ENCODE measurements around the gene SCT. TPM values are rescaled to one million over a fixed set of nuclear protein-coding genes. Genes with fewer than 3 reads are reported as not detected.

SCT gene
- total RNA-seq, 2 donors from 2014 or later: not detected

DNA sequence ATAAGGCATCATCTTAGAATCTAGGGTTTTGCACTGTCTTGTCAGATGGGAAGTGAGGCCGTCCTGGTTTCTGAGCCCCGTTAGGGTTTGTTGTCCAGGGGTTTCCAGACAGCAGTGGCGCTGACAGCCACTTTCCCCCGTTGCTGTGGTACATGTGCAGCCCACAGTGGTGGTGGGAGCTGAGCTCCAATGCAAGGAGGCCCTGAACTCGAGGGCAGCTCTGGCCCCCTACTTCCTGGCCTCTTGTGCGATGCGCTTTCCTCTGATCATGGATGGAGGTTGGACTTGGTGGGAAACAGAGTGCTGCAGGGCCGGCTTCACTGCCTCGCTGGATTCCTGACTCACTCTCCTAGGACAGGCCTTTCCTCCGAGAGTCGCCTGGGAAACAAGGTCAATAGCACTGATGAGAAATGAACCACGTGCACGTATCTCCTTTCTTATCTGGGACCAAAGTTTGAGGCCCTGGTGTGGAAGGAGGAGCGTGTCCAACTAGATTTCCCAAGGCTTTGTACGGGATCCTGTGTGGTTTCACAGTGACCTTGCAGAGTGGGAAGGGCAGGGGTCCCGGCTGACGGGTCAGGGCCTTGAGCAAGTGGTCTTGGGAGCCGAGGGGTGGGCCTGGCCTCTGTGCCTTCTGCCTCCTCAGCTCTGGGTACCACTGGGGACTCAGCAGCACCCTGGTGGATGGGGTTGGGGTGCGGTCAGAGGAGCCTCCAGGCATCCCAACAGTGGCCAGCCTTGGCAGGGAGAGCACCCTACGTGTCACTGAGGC is 47.0 kb downstream of the SCT start:
- no peak for DNase-seq (ENCODE audit: low spot score)
- Histone ChIP-seq H3K4me3 (no peak overlapping the region), H3K9me3 (no peaks in the 10 kb centered on the region), H3K27me3 (replicated peaks; ENCODE audit: insufficient read depth) (no peaks in the 10 kb centered on the region), H3K27ac (no peak overlapping the region), H3K36me3 (peaks cover 4 to 13% of the 10 kb centered on the region in 2 donors), H3K4me1 (replicated peaks) (peaks cover 15% of the 10 kb centered on the region)
- 76% methylated on average over 20 of the region's 20 CpGs for WGBS
- intact Hi-C loops (cut with DNase I): no loop called here
- TF ChIP-seq POLR2A (IDR thresholded peaks at IDR 0.05) (no peak), POLR2AphosphoS5 (IDR thresholded peaks at IDR 0.05) (no peak)
- TF ChIP-seq, protein P1, sequence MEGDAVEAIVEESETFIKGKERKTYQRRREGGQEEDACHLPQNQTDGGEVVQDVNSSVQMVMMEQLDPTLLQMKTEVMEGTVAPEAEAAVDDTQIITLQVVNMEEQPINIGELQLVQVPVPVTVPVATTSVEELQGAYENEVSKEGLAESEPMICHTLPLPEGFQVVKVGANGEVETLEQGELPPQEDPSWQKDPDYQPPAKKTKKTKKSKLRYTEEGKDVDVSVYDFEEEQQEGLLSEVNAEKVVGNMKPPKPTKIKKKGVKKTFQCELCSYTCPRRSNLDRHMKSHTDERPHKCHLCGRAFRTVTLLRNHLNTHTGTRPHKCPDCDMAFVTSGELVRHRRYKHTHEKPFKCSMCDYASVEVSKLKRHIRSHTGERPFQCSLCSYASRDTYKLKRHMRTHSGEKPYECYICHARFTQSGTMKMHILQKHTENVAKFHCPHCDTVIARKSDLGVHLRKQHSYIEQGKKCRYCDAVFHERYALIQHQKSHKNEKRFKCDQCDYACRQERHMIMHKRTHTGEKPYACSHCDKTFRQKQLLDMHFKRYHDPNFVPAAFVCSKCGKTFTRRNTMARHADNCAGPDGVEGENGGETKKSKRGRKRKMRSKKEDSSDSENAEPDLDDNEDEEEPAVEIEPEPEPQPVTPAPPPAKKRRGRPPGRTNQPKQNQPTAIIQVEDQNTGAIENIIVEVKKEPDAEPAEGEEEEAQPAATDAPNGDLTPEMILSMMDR (IDR thresholded peaks at IDR 0.05): no peak

DNA sequence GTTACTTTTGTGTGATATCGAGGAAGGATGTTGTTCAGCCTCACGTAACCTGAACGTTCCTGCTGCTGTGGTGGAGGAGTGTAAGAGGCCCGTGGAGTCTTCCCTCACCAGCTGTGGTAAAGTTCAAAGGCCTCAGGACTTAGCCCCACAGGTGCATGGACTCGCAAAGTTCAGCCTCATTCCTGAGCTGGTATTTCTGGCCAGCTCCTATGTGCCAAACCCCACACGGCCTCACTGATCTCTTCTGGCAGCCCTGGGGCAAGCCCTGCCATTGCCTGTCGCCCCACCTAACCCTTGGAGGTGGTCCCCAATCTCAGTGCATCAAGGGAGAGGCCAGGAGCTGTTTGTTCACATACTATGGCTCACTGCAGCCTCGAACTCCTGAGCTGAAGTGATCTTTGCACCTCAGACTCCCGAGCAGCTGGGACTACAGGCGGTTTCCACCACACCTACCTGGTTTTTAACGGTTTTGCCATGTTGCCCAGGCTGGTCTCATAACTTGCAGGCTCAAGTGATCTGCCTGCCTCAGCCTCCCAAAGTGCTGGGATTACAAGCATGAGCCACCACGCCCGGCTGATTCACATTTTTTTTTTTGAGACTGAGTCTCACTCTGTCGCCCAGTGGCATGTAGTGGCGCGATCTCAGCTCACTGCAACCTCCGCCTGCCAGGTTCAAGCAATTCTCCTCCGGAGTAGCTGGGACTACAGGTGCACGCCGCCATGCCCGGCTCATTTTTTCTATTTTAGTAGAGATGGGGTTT is 48.5 kb downstream of the SCT start:
- H3K36me3 ChIP-seq: peaks cover 0 to 6% of the 10 kb centered on the region in 2 donors
- peak overlapping the region in 1 of 2 donors; percentile 59 for H3K4me3 ChIP-seq
- no peak overlapping the region for H3K27ac ChIP-seq
- no peaks in the 10 kb centered on the region for H3K27me3 ChIP-seq (replicated peaks; ENCODE audit: insufficient read depth)
- H3K4me1 ChIP-seq (replicated peaks): peaks cover 18% of the 10 kb centered on the region
- no peaks in the 10 kb centered on the region for H3K9me3 ChIP-seq
- 61% methylated on average over 21 of the region's 21 CpGs for whole genome bisulfite sequencing
- no peak for DNase-seq (ENCODE audit: low spot score)
- TF ChIP-seq POLR2A (IDR thresholded peaks at IDR 0.05): no peak
- TF ChIP-seq POLR2AphosphoS5 (IDR thresholded peaks at IDR 0.05): no peak
- TF ChIP-seq, protein P1 (IDR thresholded peaks at IDR 0.05): no peak
- intact Hi-C loops (cut with DNase I): no loop called here

DNA sequence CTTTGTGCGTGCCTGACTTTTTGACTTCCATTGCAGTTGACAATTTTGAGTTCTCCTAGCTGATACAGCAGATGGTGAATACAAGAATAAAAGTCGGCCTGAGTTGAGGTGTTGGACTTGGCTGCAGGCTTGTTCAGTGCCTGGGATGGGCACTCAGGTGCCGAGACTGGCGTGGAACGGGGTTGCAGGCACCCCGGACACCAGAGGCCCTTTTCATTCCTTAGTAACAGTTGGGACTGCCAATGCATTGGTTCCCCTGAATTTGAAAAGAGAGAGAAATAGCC is 49.4 kb downstream of the SCT start:
- intact Hi-C loops (cut with DNase I): no loop called here

DNA sequence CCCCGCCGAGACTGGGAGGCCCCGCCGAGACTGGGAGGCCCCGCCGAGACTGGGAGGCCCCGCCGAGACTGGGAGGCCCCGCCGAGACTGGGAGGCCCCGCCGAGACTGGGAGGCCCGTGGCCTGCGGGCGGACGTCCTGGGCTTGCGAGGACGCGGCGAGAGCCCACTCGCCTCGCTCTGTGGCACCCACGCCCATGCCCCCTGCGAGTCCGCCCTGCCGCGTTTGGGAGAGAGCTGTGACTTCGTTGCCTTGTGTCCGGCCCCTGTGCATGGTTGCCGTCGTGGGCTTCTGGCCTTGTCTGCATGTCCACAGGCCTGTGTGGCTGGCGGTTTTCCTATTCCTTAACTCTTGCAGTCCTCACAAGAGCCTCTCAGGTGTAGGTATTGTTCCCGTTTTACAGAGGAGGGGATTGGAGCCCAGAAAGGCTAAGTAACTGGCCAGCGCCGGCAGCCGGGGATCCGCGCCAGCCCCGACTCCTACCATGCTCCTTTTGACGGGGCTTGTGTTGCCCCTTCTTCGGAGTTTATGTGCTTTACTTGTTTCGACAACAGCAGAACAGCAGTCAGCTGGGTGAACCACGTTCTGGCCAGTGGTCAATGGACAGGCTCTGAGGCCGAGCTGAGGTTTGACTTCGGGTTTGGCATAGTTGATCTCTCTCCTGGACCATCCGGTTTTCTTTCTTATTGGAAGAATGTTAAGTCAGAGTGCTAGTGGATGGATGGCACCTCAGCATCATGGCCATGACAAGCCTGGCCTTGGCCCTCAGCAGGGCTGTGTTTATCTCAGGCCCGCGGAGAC is 50.0 kb downstream of the SCT start:
- intact Hi-C loops (cut with DNase I): no loop called here
- DNase-seq (ENCODE audit: low spot score): no peak

More for the DNA sequence above, 49.4 kb downstream of the SCT start:
- no peaks in the 10 kb centered on the region for H3K9me3 ChIP-seq
- peak overlapping the region; percentile 59 to 67 for H3K4me3 ChIP-seq
- no peaks in the 10 kb centered on the region for H3K27me3 ChIP-seq (replicated peaks; ENCODE audit: insufficient read depth)
- no peak for DNase-seq (ENCODE audit: low spot score)
- H3K27ac ChIP-seq: no peak overlapping the region
- TF ChIP-seq POLR2AphosphoS5 (IDR thresholded peaks at IDR 0.05) (no peak), POLR2A (IDR thresholded peaks at IDR 0.05) (no peak)
- TF ChIP-seq, protein P1 (IDR thresholded peaks at IDR 0.05): no peak
- WGBS: 43% methylated on average over 6 of the region's 6 CpGs
- peaks cover 18% of the 10 kb centered on the region for H3K4me1 ChIP-seq (replicated peaks)
- no peaks in the 10 kb centered on the region for H3K36me3 ChIP-seq

More for the DNA sequence above, 50.0 kb downstream of the SCT start:
- no peaks in the 10 kb centered on the region for H3K36me3 ChIP-seq
- H3K4me3 ChIP-seq: peak overlapping the region; percentile 59 to 67
- TF ChIP-seq POLR2A (IDR thresholded peaks at IDR 0.05) (no peak), POLR2AphosphoS5 (IDR thresholded peaks at IDR 0.05) (no peak)
- TF ChIP-seq, protein P1 (IDR thresholded peaks at IDR 0.05): no peak
- H3K27ac ChIP-seq: peak overlapping the region; percentile 86 to 91
- H3K4me1 ChIP-seq (replicated peaks): peaks cover 18% of the 10 kb centered on the region
- H3K9me3 ChIP-seq: no peaks in the 10 kb centered on the region
- WGBS: 3% methylated on average over 32 of the region's 48 CpGs
- no peaks in the 10 kb centered on the region for H3K27me3 ChIP-seq (replicated peaks; ENCODE audit: insufficient read depth)

Other genes with a start within 250 kb of the SCT start
- gene PKP3, start 233.0 kb downstream of the SCT start, total RNA-seq: 10 to 100 TPM; 58.6 to 88.4 TPM
- 10 to 100 TPM; 40.4 to 75.6 TPM for gene SIGIRR, start 212.2 kb downstream of the SCT start, total RNA-seq
- 1 to 10 TPM; 8.4 to 9.1 TPM for gene ANO9, start 185.2 kb downstream of the SCT start, total RNA-seq
- 10 to 100 TPM; 46.3 to 50.3 TPM for gene PTDSS2, start 176.9 kb downstream of the SCT start, total RNA-seq
- 100 to 1,000 TPM; 221 to 272 TPM for gene RNH1, start 119.9 kb downstream of the SCT start, total RNA-seq
- 10 to 100 TPM; 47.0 to 62.8 TPM for gene HRAS, start 91.6 kb downstream of the SCT start, total RNA-seq
- gene LRRC56, start 89.7 kb downstream of the SCT start, total RNA-seq: 1 to 10 TPM; 1.9 to 9.1 TPM
- gene LMNTD2, start 66.4 kb downstream of the SCT start, total RNA-seq: 10 to 100 TPM in 1 of 2 donors, 1 to 10 TPM in 1; 8.7 to 19.2 TPM
- 100 to 1,000 TPM in 1 of 2 donors, 10 to 100 TPM in 1; 49.4 to 107 TPM for gene RASSF7, start 66.2 kb downstream of the SCT start, total RNA-seq
- gene PHRF1, start 50.7 kb downstream of the SCT start, total RNA-seq: 10 to 100 TPM; 20.8 to 55.2 TPM
- gene IRF7, start 11.2 kb downstream of the SCT start, total RNA-seq: 10 to 100 TPM; 34.7 to 39.8 TPM
- under 1 TPM in 1 of 2 donors, not detected in 1; 0.34 TPM for gene CDHR5, start 2.2 kb downstream of the SCT start, total RNA-seq
- under 1 TPM; 0.68 TPM for gene DRD4, start 10.1 kb upstream of the SCT start, total RNA-seq
- 100 to 1,000 TPM in 1 of 2 donors, 10 to 100 TPM in 1; 53.5 to 102 TPM for gene DEAF1, start 68.0 kb upstream of the SCT start, total RNA-seq
- gene TMEM80, start 68.6 kb upstream of the SCT start, total RNA-seq: 10 to 100 TPM; 66.0 to 70.9 TPM
- 100 to 1,000 TPM in 1 of 2 donors, 10 to 100 TPM in 1; 92.1 to 114 TPM for gene EPS8L2, start 79.0 kb upstream of the SCT start, total RNA-seq
- 100 to 1,000 TPM; 124 to 285 TPM for gene TALDO1, start 120.3 kb upstream of the SCT start, total RNA-seq
- gene GATD1, start 150.3 kb upstream of the SCT start, total RNA-seq: 10 to 100 TPM; 29.9 to 72.3 TPM
- gene CEND1, start 162.9 kb upstream of the SCT start, total RNA-seq: 1 to 10 TPM in 1 of 2 donors, under 1 TPM in 1; 0.18 to 1.6 TPM
- gene SLC25A22, start 171.1 kb upstream of the SCT start, total RNA-seq: 10 to 100 TPM; 21.2 to 43.2 TPM
- gene PIDD1, start 178.1 kb upstream of the SCT start, total RNA-seq: 10 to 100 TPM; 15.3 to 60.5 TPM
- 100 to 1,000 TPM; 431 to 906 TPM for gene RPLP2, start 182.8 kb upstream of the SCT start, total RNA-seq
- 100 to 1,000 TPM in 1 of 2 donors, 10 to 100 TPM in 1; 61.8 to 115 TPM for gene PNPLA2, start 191.7 kb upstream of the SCT start, total RNA-seq
- 10 to 100 TPM; 23.2 to 83.0 TPM for gene CRACR2B, start 200.7 kb upstream of the SCT start, total RNA-seq
- 100 to 1,000 TPM; 313 to 362 TPM for gene CD151, start 205.8 kb upstream of the SCT start, total RNA-seq
- gene POLR2L, start 215.3 kb upstream of the SCT start, total RNA-seq: 10 to 100 TPM; 64.5 to 91.1 TPM
- gene TSPAN4, start 215.7 kb upstream of the SCT start, total RNA-seq: 10 to 100 TPM; 48.8 to 94.9 TPM